Measurements from ENCODE around the gene FBXO21.

The FBXO21 gene

DNA sequence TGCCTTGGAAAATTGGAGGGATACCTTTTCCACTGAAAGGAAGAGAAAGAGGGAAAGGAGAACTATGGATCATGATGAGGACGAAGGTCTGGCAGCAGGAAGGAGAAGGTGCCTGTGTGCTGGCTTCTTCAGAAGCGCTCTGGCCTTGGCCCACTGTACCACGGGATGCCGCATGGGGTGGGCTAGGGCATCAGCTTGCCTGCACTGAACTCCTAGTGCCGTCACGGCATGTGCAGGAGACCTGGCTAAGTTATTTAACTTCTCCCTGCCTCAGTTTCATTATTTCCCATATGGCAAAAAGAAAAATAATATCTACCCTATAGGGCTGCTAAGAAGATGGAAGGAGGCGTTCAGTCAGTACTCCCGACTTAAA, 28.1 kb downstream of the FBXO21 start:
- DNase-seq, result no peak

DNA sequence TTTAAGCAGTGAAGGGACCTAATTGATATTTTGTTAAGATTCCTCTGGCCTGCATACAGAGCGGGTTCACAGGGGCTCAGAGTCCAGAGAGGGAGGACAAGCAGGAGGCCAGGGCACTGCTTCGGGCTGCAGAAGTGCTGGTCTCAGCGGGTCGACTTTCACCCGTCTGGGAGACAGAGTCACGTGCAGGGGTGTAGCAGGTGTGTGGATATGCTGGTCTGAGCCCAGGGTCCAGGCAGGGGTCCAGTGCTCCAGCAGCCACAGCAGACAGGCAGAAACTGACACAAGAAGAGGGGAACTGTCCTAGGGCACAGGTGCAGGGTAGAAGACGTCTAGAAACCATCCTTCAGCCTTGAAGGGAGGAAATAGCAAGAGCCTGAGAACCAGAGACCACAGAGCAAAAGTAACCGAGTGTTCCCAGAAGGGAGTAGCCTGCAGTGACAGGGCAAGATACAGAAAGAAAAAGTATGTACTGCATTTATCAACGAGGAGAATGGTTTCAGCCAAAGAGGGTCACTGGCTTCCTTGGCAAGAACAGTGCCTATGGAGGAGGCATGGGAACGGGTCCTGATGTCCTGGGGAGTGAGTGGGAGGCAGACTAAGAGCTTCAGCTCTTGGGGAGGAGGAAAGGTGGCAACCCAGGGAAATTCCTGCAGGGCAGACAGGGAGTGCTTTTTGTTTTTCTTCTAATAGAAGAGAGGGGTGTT, 28.7 kb downstream of the FBXO21 start:
- DNase-seq, result no peak

DNA sequence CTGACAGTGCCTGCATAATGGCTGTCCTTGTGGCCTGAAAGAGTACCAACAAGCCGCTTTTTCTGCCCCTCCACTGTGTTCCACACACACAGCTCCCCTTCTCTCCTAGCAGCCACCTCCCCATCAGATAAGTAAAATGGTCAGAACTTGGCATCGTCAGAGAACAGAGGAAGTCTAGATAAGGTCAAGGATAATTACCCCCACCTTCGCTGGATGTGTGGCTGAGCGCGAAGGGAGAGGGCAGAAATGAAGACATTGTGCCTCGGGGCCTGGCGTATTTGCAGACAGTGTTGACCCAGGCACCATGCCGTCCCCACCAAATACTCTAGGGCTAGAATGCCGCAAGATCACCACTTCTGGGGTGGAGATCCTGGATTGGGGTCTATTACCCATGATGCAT, 30.6 kb downstream of the FBXO21 start:
- no peak for DNase-seq

DNA sequence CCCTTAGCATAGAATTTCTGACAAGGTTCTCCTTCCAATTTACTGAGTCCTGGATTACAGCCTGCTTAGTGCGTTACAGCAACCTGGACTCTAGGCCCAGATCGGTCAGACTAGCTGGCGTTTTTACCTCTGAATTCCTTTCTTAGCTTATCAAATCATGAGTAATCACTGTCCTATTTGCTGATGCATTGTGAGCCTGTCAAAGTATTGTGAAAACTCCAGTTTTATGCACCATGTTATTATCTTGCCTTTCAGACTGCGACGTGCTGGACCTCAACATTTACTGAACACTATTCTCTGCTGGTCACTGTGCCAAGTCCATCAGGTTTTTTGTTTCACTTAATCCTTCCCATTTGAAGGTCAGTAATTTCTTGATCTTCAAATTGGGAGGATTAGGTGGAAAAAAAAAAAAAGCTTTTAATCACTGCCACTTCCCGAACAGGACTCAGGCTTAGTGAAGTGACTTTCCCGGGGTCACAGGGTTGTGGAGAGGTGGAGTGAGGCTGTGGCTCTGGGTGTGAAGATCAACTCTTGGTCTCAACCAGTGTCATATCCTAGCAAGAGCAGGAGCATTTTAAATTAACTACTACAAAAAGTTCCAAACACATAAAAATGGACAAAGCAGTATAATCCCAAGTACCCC, 31.2 kb downstream of the FBXO21 start:
- DNase-seq, result no peak

DNA sequence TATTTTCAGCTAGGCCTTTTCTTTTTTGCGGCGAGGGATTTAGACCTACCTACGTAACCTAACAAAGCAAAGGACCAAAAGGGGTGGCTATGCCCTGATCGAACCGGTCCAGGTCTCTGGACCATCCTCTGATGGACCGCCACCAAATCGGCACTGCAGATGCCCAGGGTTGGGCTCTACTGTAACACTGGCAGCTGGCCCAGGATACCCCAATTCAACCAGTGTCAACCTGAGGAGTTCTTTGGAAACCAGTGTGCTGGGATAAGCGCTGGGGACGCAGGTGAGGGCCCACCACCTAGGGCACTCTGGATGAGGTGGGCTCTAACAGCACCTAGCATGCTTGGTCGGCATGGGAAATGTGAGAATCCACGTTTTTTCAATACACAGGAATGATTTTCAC, 32.2 kb downstream of the FBXO21 start:
- DNase-seq, result no peak

DNA sequence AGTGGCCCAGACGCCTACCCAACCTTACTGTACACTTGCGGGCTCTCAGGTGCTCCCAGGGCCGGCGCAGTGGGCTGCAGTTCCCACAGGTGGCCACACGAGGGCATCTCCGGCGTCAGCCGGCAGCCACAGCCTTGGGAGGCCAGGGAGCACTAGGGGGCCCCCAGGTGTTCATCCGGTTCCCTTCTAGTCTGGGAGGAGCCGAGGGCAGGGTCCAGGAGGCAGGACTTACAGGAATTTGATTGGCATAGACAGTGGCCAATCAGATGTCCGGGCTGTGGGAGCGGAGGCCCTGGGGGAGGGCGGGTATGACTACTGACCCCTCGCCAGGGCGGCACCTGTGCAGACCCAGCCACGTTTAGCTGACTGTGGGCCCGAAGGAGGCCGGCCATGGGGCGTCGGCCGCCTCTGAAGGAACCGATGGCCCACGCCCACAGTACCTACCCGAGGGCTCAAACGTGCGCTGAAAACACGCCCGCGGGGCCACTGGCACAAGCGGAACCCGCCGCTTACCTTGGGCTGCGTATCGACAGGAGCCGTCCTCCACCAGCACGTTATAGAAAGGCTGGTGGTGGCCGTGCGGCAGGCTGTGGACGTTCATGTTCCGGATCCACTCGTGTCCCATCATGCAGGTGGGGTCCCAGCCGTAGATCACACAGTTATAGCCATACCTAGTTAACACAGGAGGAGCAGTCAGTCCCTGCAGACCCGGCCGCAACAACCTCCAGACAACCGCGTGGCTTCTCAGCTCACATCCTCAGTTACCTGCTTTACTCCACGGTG, 34.8 kb downstream of the FBXO21 start:
- DNase-seq, result no peak

DNA sequence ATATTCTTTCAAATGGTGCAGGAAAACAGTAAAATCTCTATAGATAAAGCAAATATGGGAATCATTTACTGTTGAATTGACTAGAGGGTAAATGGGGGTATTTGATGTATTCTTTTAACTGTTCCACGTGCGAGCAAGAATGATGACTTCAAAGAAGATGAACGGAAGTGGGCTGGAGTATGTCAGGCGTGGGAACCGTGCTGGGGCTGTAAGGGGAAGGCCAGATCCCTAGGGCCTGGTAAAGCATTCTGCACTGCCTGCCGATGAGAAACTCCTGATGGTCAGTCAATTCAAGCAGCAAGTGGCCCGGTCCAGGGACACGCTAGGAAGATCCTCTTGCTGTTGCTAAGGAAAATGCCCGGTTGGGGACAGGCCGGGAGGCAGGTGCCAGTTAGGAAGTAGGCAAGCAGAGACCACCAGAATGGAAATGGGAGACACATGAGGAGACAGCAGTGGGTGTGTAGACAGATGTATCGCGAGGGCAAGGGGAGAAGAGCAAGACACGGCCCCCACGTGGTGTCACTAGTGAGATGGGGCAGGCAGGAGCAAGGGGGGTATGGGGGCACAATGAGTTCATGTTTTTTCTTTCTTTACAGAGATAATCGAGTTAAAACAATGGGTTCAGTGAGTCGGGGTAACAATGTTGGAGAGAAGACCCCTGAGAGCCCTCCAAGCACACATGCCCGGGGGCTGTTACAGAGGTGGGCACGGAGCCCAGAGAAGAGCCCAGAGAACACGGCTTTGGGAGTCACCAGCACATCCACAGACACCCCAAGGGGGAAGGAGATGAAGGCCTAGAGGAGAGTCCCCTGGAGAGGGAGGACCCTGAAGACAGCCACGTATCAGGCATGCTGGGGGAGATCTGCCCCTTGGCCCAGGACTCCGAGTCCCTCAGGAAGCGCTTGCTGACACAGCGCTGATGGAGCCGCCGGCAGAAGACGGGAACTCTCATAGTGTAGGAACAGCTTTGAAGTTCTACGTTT, 37.2 kb downstream of the FBXO21 start:
- no peak for DNase-seq

DNA sequence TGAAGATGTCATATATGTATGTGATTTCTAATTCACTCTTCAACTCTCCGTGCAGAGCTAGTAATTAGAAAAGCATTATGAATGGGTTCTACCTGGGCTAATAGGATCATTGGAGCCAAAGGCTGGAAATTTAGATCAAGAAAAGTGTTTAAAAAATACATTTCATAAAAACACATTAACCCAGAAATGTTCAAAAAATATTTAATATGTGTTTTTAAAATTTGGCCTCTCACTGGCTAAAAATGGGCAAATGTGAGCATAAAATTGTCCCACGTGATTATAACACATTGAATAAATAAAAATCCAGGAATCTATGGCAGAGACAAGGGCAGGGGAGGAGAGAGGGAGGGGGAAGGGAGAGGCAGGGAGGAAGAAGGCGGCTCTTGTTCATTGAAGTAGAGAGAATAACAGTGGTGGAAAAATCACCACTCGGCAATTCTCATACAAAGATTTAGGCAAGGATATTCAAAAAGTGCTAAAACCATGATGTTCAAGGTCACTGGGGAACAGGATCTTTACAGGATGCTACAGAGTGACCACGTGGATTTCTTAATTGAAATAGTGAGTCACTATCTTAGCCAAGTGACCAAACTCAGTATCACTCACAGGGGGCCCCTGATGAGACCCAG, 38.8 kb downstream of the FBXO21 start:
- DNase-seq, result no peak

DNA sequence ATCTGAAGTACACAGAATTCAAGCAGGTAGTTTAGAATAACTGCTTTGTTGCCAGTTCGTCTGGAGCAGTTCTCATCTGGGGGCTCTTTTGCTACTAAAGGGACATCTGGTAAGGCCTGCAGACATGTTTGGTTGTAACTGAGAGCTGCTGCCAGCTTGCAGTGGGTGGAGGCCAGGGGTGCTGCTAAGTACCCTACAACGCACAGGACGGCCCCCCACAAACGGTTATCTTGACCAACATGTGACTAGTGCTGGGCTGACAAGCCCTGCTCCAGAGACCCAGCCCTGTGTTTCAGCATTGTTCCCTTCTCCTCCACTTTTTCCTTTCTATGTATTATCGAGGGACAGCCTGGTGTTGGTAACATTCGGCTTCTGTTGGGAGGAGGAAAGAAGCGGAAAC, 40.8 kb downstream of the FBXO21 start:
- no peak for DNase-seq

DNA sequence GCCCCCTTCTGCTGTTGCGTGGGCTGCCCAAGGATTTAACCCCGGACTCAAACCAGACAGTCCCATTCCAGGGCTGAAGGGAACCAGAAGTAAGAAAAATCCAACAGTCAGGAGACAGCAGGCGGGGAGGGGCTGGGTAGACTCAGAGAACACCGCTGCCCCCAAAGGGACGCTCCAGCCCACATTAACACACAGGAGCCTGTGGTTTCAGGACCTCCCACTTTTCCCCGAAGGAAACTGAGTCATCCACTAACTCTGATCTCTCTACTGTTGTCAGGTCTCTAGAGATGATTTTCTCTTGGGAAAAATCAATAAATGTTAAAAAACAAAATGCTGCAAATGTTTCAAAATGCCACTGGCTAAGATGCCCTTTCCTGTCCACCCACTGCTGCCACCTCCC, 41.6 kb downstream of the FBXO21 start:
- no peak for DNase-seq

DNA sequence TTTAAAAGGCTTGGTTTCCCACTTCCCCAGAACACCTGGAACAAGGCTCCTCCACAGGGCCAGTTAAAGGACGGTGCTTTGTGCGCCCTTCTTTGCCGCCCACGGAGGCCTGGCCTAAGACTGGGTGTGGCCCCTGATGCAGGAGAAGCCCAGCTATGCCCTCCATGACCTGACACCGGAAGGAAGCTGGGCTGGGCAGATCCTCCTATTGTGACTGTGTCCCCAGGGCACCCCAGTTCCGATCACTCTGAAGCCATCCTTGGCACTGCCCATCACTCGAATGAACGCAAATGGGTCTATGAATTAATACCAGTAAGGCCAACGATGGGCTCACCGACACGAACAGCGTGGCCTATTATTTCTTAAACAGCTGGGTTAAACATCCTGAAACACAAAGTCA, 42.6 kb downstream of the FBXO21 start:
- no peak for DNase-seq

DNA sequence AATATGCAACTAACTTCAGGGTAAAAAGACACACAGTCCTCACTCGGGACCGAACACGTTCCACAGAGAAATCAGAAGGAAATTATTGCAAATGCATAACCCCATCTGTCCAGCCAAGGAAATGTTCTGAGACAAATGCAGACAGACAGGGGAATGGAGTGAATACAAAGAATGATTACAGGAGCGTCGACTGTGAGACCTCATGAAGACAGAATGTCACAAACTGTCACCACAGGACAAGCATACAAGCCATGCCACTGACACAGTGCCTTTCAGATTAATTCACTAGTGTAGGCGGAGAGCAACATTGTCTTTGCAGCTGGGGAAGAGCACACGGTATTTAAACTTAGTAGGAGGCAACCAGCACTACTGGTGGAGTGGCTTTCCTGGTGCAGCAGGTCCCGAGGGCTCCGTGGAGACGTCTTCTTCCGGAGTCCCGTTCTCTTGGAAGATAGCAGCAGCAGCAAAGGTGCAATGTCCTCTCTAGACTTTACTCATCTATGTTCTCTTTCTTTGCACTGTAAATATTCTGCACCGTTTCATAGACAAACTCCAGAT, 44.6 kb downstream of the FBXO21 start:
- no peak for DNase-seq

DNA sequence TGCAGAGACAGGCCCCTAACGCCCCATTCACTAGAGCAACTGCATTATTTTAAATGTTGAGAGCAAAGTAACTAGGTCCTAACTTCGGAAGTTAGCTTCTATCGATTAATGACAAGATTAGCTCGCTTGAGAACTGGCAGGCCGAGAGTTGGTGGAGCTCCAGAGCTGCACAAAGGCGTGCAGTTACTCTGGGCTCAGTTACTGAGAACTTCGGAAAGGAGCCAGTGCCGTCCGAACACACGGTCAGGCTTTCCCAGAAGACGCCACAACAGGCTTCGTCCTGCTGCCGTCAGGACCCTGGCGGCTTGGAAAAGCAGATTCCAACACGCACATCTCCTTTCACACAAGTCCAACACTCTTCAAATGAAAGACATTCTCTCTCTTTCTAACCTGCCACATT, 45.7 kb downstream of the FBXO21 start:
- DNase-seq, result no peak

DNA sequence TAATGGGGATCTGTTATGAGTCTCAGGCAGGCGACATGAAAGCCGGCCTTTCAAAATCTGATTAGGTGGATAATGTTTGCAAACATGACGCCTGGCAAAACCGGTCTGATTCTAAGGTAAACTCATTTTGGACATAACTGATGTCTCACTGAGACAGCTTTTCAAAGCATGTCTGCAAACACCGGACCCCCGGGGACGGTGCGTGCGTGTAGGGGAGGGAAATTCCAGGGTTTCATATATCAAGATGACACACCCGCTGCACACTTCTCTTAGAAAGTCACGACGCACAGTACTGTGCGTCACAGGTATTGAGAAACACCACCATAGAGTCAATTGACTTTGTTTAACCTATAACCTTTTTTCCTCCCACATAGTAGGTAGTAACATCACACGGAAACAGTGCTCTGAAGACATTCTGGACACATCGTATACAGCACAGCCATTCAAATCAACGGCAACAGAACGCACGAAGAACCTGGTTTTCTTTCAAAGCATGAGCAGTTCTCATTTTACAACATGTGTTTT, 47.2 kb downstream of the FBXO21 start:
- DNase-seq, result no peak

DNA sequence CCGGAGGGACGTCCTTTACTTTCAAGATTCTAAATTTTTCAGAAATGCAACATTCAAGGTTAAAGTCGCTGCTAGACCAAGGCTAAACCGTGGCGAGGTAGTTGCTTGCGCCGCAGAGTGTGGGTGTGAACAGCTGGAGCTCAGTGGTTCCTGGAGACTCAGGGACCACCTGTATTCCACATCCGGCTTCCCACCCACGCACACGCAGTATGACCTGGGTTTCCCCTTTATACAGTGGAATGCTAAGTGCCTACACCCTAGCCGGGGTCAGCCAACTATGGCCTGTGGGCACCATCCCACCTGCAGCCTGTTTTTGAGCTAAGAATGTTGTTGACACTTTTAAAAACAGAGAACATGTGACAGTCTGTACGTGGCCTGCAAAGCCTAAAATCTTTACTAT, 48.2 kb downstream of the FBXO21 start:
- no peak for DNase-seq

DNA sequence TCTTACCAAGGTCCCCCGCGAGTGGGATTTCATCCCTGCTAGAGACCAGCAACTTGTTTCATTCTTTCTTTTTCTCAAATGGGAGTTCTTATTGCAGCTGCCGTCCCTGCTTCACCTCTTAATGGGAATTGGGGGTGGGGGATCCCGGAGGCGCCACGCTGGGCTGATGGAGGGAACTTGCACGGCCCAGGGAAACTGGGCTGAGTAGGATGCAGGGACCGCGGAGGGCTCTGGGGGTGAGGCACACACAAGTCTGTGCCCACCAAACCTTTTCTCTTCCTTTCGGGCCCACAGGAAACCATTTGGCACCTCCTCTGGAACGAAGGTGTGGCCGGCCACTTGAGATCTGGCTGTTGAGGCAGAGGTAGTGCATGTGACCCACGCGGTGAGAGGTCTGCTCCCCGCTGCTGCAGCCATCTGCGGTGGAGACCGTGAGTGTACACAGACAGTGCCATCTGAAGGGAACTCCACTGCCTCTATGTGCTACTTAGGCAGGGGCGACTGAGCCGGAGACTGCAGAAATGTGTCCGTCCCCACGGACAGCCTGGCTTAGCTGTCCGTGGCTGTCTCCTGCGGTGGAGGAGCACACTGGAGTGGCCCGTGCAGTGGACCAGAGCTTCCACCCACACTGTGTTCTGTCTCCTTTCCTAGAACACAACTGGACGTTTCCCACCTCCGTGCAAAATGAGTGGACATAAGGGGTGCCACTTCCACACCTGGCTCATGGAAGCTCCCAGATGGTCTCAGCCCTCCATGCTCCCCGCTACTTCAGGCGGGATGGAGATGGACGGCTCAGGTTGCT, 49.0 kb downstream of the FBXO21 start:
- DNase-seq, result no peak

DNA sequence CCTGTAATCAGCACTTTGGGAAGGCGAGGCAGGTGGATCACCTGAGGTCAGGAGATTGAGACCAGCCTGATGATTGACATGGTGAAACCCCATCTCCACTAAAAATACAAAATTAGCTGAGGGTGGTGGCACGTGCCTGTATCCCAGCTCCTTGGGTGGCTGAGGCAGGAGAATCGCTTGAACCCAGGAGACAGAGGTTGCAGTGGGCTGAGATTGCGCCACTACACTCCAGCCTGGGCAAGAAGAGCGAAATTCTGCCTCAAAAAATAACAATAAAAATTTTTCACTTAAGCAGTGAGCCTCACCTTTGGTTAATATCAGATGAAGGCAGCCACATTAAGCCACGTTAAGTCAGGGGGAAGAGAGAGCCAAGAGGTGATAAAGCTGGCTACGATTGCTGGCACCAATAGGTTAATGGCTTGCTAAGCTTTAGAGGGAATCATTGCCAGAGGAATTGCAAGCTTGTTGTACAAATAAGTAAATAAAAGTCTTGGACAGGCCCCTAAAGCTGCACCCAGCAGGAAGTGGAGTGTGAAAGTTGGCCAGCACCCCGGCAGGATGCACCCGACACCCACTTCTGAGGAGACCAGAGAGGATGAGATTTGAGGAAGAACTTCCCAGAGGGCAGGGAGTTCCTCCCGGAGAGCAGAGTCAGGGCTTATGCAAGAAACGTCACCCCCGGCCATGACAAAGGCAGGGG, 49.7 kb downstream of the FBXO21 start:
- DNase-seq, result no peak

DNA sequence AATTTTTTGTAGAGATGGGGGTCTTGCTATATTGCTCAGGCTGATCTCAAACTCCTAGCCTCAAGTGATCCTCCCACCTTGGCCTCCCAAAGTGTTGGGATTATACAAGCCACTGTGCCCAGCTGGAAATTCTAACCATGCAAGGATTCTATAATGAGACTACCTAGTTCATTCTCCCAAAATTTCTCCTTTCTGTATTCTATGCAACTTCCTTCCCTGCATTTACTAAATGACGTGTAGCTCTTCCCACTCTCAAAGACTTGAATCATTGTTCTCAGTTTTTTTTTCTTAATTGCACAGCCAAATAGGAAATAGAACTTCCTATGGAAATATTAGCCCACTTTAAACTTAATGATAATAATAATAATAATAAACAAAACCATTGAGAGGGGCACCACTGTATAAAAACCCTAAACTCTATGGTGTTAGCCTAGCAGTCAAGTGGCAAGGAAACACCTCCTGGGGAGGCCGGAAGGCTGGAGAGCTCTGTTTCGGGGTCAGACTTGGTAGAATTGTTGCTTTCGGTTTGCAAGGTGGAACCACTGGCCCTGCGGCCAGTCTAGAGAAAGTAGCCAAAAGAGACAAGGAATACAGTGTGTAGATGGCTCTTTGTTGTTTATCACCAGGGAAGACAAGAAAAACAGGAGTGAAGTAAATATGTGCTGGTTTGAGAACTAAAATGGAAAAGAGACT, 51.1 kb downstream of the FBXO21 start:
- DNase-seq, result no peak

DNA sequence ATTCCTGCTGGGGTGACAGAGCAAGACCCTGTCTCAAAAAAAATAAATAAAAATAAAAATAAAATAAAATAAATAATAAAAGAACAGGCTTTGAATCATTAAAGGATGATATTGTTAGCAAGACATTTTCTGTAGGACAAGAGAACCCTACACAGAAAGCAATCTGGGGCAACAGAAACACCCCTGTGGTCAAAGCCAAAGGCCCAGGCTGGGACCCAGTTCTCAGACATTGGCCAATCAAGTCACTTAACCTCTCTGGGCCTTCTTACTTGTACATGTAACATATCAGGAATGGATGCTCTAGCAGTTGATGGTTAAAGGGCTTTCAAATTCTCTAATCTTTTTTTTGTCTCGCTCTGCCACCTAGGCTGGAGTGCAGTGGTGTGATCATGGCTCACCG, 55.5 kb downstream of the FBXO21 start:
- DNase-seq, result no peak

DNA sequence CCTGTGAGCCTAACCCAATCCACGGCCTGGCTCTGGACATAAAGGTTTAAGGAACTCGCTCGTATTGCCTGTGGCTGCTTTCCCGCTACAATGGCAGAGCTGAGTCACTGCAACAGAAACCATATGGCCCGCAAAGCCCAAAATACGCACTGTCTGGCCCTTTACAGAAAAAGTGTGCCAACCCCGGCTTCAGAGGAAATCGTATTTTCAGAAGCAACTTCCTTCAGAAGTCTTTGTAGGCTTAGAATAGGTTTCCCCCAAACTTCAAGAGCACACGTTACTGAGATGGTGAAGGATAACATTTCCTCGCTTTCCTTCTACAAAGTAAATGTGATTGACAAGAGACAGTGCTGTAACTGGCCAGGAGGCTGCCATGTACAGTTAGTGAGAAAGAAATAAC, 56.2 kb downstream of the FBXO21 start:
- DNase-seq, result peak; percentile 14 to 69
